OCI-LY1 (cell line): ENCODE results near the gene FARSB.

ENCODE experiments used
- H2AFZ ChIP-seq: fragments of 200-600 bp; sonication (generic), shearing (Covaris generic); 2 replicates; pipeline ENCODE4 v1.6.0; 2014; ENCODE audit warnings: antibody characterized with exemption, mild to moderate bottlenecking, low read length
- H3F3A ChIP-seq: fragments of 200-600 bp; sonication (generic), shearing (Covaris generic); 2 replicates; pipeline ENCODE4 v1.6.0; 2014; ENCODE audit warnings: mild to moderate bottlenecking, antibody characterized with exemption, low read length, moderate library complexity; ENCODE audit not compliant: insufficient read depth
- H3K27ac ChIP-seq: fragments of 200-600 bp; sonication (generic); 2 replicates; pipeline ENCODE4 v1.5.1; 2014; ENCODE audit warnings: low read length, mixed run types, mild to moderate bottlenecking, low read depth; ENCODE audit not compliant: poor library complexity, severe bottlenecking
- H3K27me3 ChIP-seq: fragments of 200-600 bp; sonication (generic); 2 replicates; pipeline ENCODE4 v1.6.0; 2014; ENCODE audit warnings: antibody characterized with exemption, mild to moderate bottlenecking, low read length, moderate library complexity; ENCODE audit not compliant: insufficient read depth
- H3K36me3 ChIP-seq: fragments of 200-600 bp; sonication (generic); 2 replicates; pipeline ENCODE4 v1.6.1; 2014; ENCODE audit warnings: mild to moderate bottlenecking, antibody characterized with exemption, low read length, moderate library complexity, mixed read lengths; ENCODE audit not compliant: insufficient read depth
- H3K4me1 ChIP-seq: fragments of 200-600 bp; sonication (generic); 2 replicates; pipeline ENCODE4 v1.5.1; 2014; ENCODE audit warnings: mild to moderate bottlenecking, low read length, moderate library complexity; ENCODE audit not compliant: insufficient read depth, severe bottlenecking
- H3K4me2 ChIP-seq: fragments of 200-600 bp; sonication (generic), shearing (Covaris generic); 2 replicates; pipeline ENCODE4 v1.6.1; 2014; ENCODE audit warnings: low read length
- H3K4me3 ChIP-seq: fragments of 200-600 bp; sonication (generic); 2 replicates; pipeline ENCODE4 v1.5.1; 2014; ENCODE audit warnings: low read length, low read depth, mild to moderate bottlenecking, mixed read lengths; ENCODE audit not compliant: poor library complexity, severe bottlenecking
- H3K79me2 ChIP-seq: fragments of 200-600 bp; shearing (Covaris generic); 2 replicates; pipeline ENCODE4 v1.6.1; 2016; ENCODE audit warnings: mixed run types, low read length, mixed read lengths; ENCODE audit not compliant: insufficient read depth
- H3K9ac ChIP-seq: fragments of 200-600 bp; sonication (generic), shearing (Covaris generic); 2 replicates; pipeline ENCODE4 v1.6.1; 2014; ENCODE audit warnings: mild to moderate bottlenecking, low read length, mixed read lengths
- H3K9me2 ChIP-seq: fragments of 200-600 bp; sonication (generic), shearing (Covaris generic); 2 replicates; pipeline ENCODE4 v1.6.1; 2014; ENCODE audit warnings: low read depth, mild to moderate bottlenecking, low read length, mixed read lengths
- H3K9me3 ChIP-seq: fragments of 200-600 bp; shearing (Covaris generic); 2 replicates; pipeline ENCODE4 v1.6.1; 2014; ENCODE audit warnings: low read length, mixed read lengths
- H4K20me1 ChIP-seq: fragments of 200-600 bp; sonication (generic), shearing (Covaris generic); 2 replicates; pipeline ENCODE4 v1.6.0; 2016; ENCODE audit warnings: mild to moderate bottlenecking, low read length; ENCODE audit not compliant: insufficient read depth
- EZH2 ChIP-seq: fragments of 200-600 bp; sonication (generic), shearing (Covaris generic); IDR thresholded peaks from 2 replicates; pipeline ENCODE4 v1.8.0; 2017; ENCODE audit warnings: borderline replicate concordance, mixed run types, mild to moderate bottlenecking, antibody characterized with exemption, low read length, moderate library complexity, mixed read lengths
- TF ChIP-seq, protein P1 (sequence below): fragments of 200-600 bp; sonication (generic), shearing (Covaris generic); IDR thresholded peaks from 2 replicates; pipeline ENCODE4 v1.5.1; 2017; ENCODE audit warnings: mild to moderate bottlenecking, antibody characterized with exemption, low read length, moderate library complexity, mixed read lengths

FARSB gene

GRCh38 chr2:222672068-222672401, 16.1 kb upstream of the FARSB start:
- Histone ChIP-seq H3K36me3 (no peaks in the 10 kb centered on the region), H2AFZ (no peak overlapping the region), H3K4me2 (no peak overlapping the region), H3K27ac (no peak overlapping the region), H3K4me3 (no peak overlapping the region), H3F3A (no peaks in the 10 kb centered on the region), H4K20me1 (no peaks in the 10 kb centered on the region), H3K9me3 (no peaks in the 10 kb centered on the region), H3K9me2 (no peaks in the 10 kb centered on the region), H3K27me3 (no peaks in the 10 kb centered on the region; the same call in 1 of the 2 replicates), H3K9ac (no peak overlapping the region), H3K4me1 (no peaks in the 10 kb centered on the region), H3K79me2 (no peaks in the 10 kb centered on the region)
- no peak for TF ChIP-seq EZH2
- TF ChIP-seq, protein P1, sequence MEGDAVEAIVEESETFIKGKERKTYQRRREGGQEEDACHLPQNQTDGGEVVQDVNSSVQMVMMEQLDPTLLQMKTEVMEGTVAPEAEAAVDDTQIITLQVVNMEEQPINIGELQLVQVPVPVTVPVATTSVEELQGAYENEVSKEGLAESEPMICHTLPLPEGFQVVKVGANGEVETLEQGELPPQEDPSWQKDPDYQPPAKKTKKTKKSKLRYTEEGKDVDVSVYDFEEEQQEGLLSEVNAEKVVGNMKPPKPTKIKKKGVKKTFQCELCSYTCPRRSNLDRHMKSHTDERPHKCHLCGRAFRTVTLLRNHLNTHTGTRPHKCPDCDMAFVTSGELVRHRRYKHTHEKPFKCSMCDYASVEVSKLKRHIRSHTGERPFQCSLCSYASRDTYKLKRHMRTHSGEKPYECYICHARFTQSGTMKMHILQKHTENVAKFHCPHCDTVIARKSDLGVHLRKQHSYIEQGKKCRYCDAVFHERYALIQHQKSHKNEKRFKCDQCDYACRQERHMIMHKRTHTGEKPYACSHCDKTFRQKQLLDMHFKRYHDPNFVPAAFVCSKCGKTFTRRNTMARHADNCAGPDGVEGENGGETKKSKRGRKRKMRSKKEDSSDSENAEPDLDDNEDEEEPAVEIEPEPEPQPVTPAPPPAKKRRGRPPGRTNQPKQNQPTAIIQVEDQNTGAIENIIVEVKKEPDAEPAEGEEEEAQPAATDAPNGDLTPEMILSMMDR = no peak

GRCh38 chr2:222671259-222672067, 15.6 kb upstream of the FARSB start, which contains the start of gene MOGAT1:
MOGAT1 (plus strand) TSS chr2:222671658; CDS start chr2:222671786, 128 bp downstream.
- Histone ChIP-seq H3K79me2 (no peaks in the 10 kb centered on the region), H3K4me1 (no peaks in the 10 kb centered on the region), H3K27me3 (no peaks in the 10 kb centered on the region; the same call in 1 of the 2 replicates), H3F3A (no peaks in the 10 kb centered on the region), H3K4me3 (no peak within 1 kb of the TSS), H3K4me2 (no peak within 1 kb of the TSS), H3K9me2 (no peaks in the 10 kb centered on the region), H3K27ac (no peak within 1 kb of the TSS), H3K36me3 (no peaks in the 10 kb centered on the region), H4K20me1 (no peaks in the 10 kb centered on the region), H3K9ac (no peak within 1 kb of the TSS), H2AFZ (no peak within 1 kb of the TSS), H3K9me3 (no peaks in the 10 kb centered on the region)
- no peak for TF ChIP-seq EZH2
- TF ChIP-seq, protein P1 = no peak

GRCh38 chr2:222670191-222671038, 14.5 kb upstream of the FARSB start:
- H3K9me2 ChIP-seq = no peaks in the 10 kb centered on the region
- H3K36me3 ChIP-seq = no peaks in the 10 kb centered on the region
- no peaks in the 10 kb centered on the region for H3K9me3 ChIP-seq
- no peaks in the 10 kb centered on the region for H3F3A ChIP-seq
- H3K79me2 ChIP-seq = no peaks in the 10 kb centered on the region
- H4K20me1 ChIP-seq = no peaks in the 10 kb centered on the region
- TF ChIP-seq EZH2 = no peak
- H2AFZ ChIP-seq = no peak overlapping the region
- H3K4me1 ChIP-seq = no peaks in the 10 kb centered on the region
- no peak overlapping the region for H3K4me3 ChIP-seq
- H3K27ac ChIP-seq = no peak overlapping the region
- H3K9ac ChIP-seq = no peak overlapping the region
- no peaks in the 10 kb centered on the region; the same call in 1 of the 2 replicates for H3K27me3 ChIP-seq
- H3K4me2 ChIP-seq = no peak overlapping the region
